ENCODE data around the gene VSTM2B. TPM values are rescaled to one million over a fixed set of nuclear protein-coding genes. Genes with fewer than 3 reads are reported as not detected.

VSTM2B gene
- total and polyA plus RNA-seq, 2 of the 13 experiments (the other 11 are each of a cell fraction or from before 2014, with no cell fraction given): not detected

DNA sequence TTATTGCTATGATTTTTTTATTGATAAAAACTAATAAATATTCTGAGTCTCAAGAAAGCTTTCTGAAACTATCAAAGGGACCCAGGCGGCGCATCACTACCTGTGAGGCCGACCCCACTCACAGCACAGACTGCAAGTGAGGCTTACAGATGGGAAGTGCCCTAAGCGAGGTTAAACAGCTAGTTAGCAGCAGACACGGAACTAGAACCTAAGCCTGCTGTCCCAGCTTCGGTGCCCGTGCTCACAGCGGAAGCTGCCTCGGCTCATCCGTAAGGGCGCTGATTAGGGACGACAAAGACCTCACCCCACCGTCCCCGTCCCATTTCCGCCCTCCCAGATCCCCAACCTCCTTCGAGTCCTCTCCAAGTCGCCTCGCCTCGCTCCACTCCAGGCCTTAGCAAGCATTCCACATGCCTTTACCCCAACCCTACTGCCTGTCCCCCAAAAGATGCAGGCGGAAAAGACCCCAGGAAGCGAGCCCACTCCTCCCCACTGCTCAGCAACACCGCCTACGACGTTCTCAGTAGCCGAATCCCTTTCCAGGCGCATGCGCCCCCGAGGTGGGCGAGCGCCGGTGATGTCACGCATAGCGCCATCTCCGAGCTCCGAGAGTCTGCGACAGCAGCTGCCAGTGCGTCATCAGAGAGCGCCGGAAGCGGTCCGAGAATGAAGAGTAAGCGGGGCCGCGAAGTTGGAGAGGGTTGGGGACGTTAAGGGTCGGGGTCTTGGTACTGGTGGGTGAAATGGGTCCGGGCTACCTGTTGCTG, 80.0 kb downstream of the VSTM2B start, which contains the start of gene POP4 (continued):
- TF ChIP-seq, protein P1, sequence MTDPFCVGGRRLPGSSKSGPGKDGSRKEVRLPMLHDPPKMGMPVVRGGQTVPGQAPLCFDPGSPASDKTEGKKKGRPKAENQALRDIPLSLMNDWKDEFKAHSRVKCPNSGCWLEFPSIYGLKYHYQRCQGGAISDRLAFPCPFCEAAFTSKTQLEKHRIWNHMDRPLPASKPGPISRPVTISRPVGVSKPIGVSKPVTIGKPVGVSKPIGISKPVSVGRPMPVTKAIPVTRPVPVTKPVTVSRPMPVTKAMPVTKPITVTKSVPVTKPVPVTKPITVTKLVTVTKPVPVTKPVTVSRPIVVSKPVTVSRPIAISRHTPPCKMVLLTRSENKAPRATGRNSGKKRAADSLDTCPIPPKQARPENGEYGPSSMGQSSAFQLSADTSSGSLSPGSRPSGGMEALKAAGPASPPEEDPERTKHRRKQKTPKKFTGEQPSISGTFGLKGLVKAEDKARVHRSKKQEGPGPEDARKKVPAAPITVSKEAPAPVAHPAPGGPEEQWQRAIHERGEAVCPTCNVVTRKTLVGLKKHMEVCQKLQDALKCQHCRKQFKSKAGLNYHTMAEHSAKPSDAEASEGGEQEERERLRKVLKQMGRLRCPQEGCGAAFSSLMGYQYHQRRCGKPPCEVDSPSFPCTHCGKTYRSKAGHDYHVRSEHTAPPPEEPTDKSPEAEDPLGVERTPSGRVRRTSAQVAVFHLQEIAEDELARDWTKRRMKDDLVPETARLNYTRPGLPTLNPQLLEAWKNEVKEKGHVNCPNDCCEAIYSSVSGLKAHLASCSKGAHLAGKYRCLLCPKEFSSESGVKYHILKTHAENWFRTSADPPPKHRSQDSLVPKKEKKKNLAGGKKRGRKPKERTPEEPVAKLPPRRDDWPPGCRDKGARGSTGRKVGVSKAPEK (CRISPR knock-in tag; IDR thresholded peaks at IDR 0.05; ENCODE audit: borderline replicate concordance): no peak
- TF ChIP-seq CENPX (CRISPR knock-in tag; IDR thresholded peaks at IDR 0.05) (no peak), BHLHE40 (IDR thresholded peaks at IDR 0.05; ENCODE audit: low read length) (no peak), TARDBP (CRISPR knock-in tag; IDR thresholded peaks at IDR 0.05) (peak; percentile 73), ZNF3 (CRISPR knock-in tag; IDR thresholded peaks at IDR 0.05) (no peak), SOX13 (IDR thresholded peaks at IDR 0.05) (no peak), SOX13 (CRISPR knock-in tag; conservative IDR thresholded peaks at IDR 0.05 in 1 of 2, IDR thresholded peaks at IDR 0.05 in 1 of 2) (no peak), SP5 (CRISPR knock-in tag; IDR thresholded peaks at IDR 0.05; ENCODE audit: borderline replicate concordance, low read depth) (no peak), TAF15 (IDR thresholded peaks at IDR 0.05; ENCODE audit: low read depth, low read length, poor library complexity, severe bottlenecking) (peak; percentile 67), ZNF792 (CRISPR knock-in tag; IDR thresholded peaks at IDR 0.05) (no peak; the same call in 1 of the 2 replicates), ZBTB38 (CRISPR knock-in tag; IDR thresholded peaks at IDR 0.05) (peak; percentile 53), ZNF629 (CRISPR knock-in tag; conservative IDR thresholded peaks at IDR 0.05) (peak; percentile 49; the same call in 1 of the 2 replicates), GTF3A (CRISPR knock-in tag; conservative IDR thresholded peaks at IDR 0.05) (no peak), RELA (CRISPR knock-in tag; IDR thresholded peaks at IDR 0.05) (no peak), ZNF354B (CRISPR knock-in tag; IDR thresholded peaks at IDR 0.05) (no peak)
- TF ChIP-seq, protein P2, sequence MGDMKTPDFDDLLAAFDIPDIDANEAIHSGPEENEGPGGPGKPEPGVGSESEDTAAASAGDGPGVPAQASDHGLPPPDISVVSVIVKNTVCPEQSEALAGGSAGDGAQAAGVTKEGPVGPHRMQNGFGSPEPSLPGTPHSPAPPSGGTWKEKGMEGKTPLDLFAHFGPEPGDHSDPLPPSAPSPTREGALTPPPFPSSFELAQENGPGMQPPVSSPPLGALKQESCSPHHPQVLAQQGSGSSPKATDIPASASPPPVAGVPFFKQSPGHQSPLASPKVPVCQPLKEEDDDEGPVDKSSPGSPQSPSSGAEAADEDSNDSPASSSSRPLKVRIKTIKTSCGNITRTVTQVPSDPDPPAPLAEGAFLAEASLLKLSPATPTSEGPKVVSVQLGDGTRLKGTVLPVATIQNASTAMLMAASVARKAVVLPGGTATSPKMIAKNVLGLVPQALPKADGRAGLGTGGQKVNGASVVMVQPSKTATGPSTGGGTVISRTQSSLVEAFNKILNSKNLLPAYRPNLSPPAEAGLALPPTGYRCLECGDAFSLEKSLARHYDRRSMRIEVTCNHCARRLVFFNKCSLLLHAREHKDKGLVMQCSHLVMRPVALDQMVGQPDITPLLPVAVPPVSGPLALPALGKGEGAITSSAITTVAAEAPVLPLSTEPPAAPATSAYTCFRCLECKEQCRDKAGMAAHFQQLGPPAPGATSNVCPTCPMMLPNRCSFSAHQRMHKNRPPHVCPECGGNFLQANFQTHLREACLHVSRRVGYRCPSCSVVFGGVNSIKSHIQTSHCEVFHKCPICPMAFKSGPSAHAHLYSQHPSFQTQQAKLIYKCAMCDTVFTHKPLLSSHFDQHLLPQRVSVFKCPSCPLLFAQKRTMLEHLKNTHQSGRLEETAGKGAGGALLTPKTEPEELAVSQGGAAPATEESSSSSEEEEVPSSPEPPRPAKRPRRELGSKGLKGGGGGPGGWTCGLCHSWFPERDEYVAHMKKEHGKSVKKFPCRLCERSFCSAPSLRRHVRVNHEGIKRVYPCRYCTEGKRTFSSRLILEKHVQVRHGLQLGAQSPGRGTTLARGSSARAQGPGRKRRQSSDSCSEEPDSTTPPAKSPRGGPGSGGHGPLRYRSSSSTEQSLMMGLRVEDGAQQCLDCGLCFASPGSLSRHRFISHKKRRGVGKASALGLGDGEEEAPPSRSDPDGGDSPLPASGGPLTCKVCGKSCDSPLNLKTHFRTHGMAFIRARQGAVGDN (CRISPR knock-in tag; IDR thresholded peaks at IDR 0.05): peak; percentile 81
- TF ChIP-seq, protein P3, sequence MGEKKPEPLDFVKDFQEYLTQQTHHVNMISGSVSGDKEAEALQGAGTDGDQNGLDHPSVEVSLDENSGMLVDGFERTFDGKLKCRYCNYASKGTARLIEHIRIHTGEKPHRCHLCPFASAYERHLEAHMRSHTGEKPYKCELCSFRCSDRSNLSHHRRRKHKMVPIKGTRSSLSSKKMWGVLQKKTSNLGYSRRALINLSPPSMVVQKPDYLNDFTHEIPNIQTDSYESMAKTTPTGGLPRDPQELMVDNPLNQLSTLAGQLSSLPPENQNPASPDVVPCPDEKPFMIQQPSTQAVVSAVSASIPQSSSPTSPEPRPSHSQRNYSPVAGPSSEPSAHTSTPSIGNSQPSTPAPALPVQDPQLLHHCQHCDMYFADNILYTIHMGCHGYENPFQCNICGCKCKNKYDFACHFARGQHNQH (CRISPR knock-in tag; IDR thresholded peaks at IDR 0.05): peak; percentile 36; the same call in 1 of the 2 replicates
- TF ChIP-seq, protein P4, sequence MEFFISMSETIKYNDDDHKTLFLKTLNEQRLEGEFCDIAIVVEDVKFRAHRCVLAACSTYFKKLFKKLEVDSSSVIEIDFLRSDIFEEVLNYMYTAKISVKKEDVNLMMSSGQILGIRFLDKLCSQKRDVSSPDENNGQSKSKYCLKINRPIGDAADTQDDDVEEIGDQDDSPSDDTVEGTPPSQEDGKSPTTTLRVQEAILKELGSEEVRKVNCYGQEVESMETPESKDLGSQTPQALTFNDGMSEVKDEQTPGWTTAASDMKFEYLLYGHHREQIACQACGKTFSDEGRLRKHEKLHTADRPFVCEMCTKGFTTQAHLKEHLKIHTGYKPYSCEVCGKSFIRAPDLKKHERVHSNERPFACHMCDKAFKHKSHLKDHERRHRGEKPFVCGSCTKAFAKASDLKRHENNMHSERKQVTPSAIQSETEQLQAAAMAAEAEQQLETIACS (CRISPR knock-in tag; IDR thresholded peaks at IDR 0.05): no peak
